ENCODE measurements around the gene PCBP3.

The PCBP3 gene

GRCh38 chr21:45973475-45974072 lies 330.0 kb downstream of the PCBP3 start:
- no peak for TF ChIP-seq GATA2 (IDR thresholded peaks at IDR 0.05; ENCODE audit: low read depth, low read length)
- TF ChIP-seq GATA3 (IDR thresholded peaks at IDR 0.05; ENCODE audit: low read depth, low read length), result no peak

GRCh38 chr21:45974073-45975019 lies 330.8 kb downstream of the PCBP3 start:
- TF ChIP-seq GATA2 (IDR thresholded peaks at IDR 0.05; ENCODE audit: low read depth, low read length) (no peak), GATA3 (IDR thresholded peaks at IDR 0.05; ENCODE audit: low read depth, low read length) (no peak)

- TF ChIP-seq GATA2 (IDR thresholded peaks at IDR 0.05; ENCODE audit: low read depth, low read length), result no peak
- no peak for TF ChIP-seq GATA3 (IDR thresholded peaks at IDR 0.05; ENCODE audit: low read depth, low read length)
These were observed 331.6 kb downstream of the PCBP3 start for GRCh38 chr21:45975020-45975666.

- TF ChIP-seq GATA2 (IDR thresholded peaks at IDR 0.05; ENCODE audit: low read depth, low read length) (no peak), GATA3 (IDR thresholded peaks at IDR 0.05; ENCODE audit: low read depth, low read length) (no peak)
These were observed 333.3 kb downstream of the PCBP3 start for GRCh38 chr21:45976701-45977311.

- TF ChIP-seq GATA2 (IDR thresholded peaks at IDR 0.05; ENCODE audit: low read depth, low read length), result no peak
- TF ChIP-seq GATA3 (IDR thresholded peaks at IDR 0.05; ENCODE audit: low read depth, low read length), result no peak
These were observed 333.9 kb downstream of the PCBP3 start for GRCh38 chr21:45977396-45977795.

- no peak for TF ChIP-seq GATA2 (IDR thresholded peaks at IDR 0.05; ENCODE audit: low read depth, low read length)
- TF ChIP-seq GATA3 (IDR thresholded peaks at IDR 0.05; ENCODE audit: low read depth, low read length), result no peak
These were observed 335.7 kb downstream of the PCBP3 start for GRCh38 chr21:45979141-45979631.

- TF ChIP-seq GATA3 (IDR thresholded peaks at IDR 0.05; ENCODE audit: low read depth, low read length) (no peak), GATA2 (IDR thresholded peaks at IDR 0.05; ENCODE audit: low read depth, low read length) (no peak)
These were observed 336.1 kb downstream of the PCBP3 start for GRCh38 chr21:45979651-45980050.

GRCh38 chr21:45980271-45980670 lies 336.7 kb downstream of the PCBP3 start:
- TF ChIP-seq GATA3 (IDR thresholded peaks at IDR 0.05; ENCODE audit: low read depth, low read length) (no peak), GATA2 (IDR thresholded peaks at IDR 0.05; ENCODE audit: low read depth, low read length) (no peak)

- TF ChIP-seq GATA3 (IDR thresholded peaks at IDR 0.05; ENCODE audit: low read depth, low read length) (no peak), GATA2 (IDR thresholded peaks at IDR 0.05; ENCODE audit: low read depth, low read length) (no peak)
These were observed 337.2 kb downstream of the PCBP3 start for GRCh38 chr21:45980697-45981096.

GRCh38 chr21:45981151-45982091 lies 337.9 kb downstream of the PCBP3 start, which contains the start of gene COL6A1:
TSS of gene COL6A1 (plus strand) at chr21:45981770. CDS start at chr21:45981851, 81 bp downstream.
- TF ChIP-seq GATA3 (IDR thresholded peaks at IDR 0.05; ENCODE audit: low read depth, low read length) (no peak), GATA2 (IDR thresholded peaks at IDR 0.05; ENCODE audit: low read depth, low read length) (peak; percentile 56)

GRCh38 chr21:45982092-45982757 lies 338.7 kb downstream of the PCBP3 start:
- TF ChIP-seq GATA2 (IDR thresholded peaks at IDR 0.05; ENCODE audit: low read depth, low read length), result no peak
- no peak for TF ChIP-seq GATA3 (IDR thresholded peaks at IDR 0.05; ENCODE audit: low read depth, low read length)
